H1 (cell line): ENCODE results near the gene CKS1B. TPM values are rescaled to one million over a fixed set of nuclear protein-coding genes. Genes with fewer than 3 reads are reported as not detected.

Experiments used
- CTCF ChIA-PET: fragments of 300-600 bp; sonication (Branson Sonifier 250); formaldehyde crosslinking; loops from one replicate; lab custom pipeline; 2021; ENCODE audit not compliant: partially characterized antibody; lab: Charles Lee
- POLR2A ChIA-PET: fragments of 300-600 bp; sonication (Branson Sonifier 250); formaldehyde crosslinking; loops from one replicate; lab custom pipeline; 2021; ENCODE audit warnings: inconsistent platforms; ENCODE audit not compliant: partially characterized antibody; lab: Charles Lee
- DNase-seq, 2 experiments: peaks; one replicate each; pipeline versions ENCODE4 v3.0.0 to v3.0.0-alpha.2; 2010 to 2022; ENCODE audit warnings: low spot score in 2 of 2, low read depth in 1 of 2, mixed read lengths in 1 of 2
- FAIRE-seq: peaks from 2 replicates; lab custom pipeline; 2011; peaks lifted over from hg19 to GRCh38; lab: Jason Lieb, UNC
- H2AFZ ChIP-seq: 2 replicates; pipeline ENCODE4 v1.8.1; 2012; ENCODE audit warnings: low read length, inconsistent platforms
- H2AK5ac ChIP-seq: 2 replicates; pipeline ENCODE4 v1.6.1; 2013; ENCODE audit warnings: low read depth, low read length
- H2BK120ac ChIP-seq: replicated peaks from 2 replicates; pipeline ENCODE3; 2013; ENCODE audit warnings: low read depth, low read length, inconsistent platforms
- H2BK12ac ChIP-seq: 2 replicates; pipeline ENCODE4 v1.6.1; 2013; ENCODE audit warnings: low read depth, low read length
- H2BK15ac ChIP-seq: 2 replicates; pipeline ENCODE4 v1.6.1; 2013; ENCODE audit warnings: low read length
- H2BK20ac ChIP-seq: 2 replicates; pipeline ENCODE4 v1.6.1; 2013; ENCODE audit warnings: low read length
- H2BK5ac ChIP-seq: 2 replicates; pipeline ENCODE4 v1.6.1; 2013; ENCODE audit warnings: low read depth, low read length
- H3K14ac ChIP-seq: 2 replicates; pipeline ENCODE4 v1.6.1; 2013; ENCODE audit warnings: inconsistent platforms; ENCODE audit not compliant: insufficient read length
- H3K18ac ChIP-seq: 2 replicates; pipeline ENCODE4 v1.6.1; 2013; ENCODE audit warnings: low read length; ENCODE audit errors: extremely low read depth
- H3K23ac ChIP-seq: 2 replicates; pipeline ENCODE4 v1.6.1; 2013; ENCODE audit warnings: inconsistent platforms; ENCODE audit not compliant: insufficient read length
- H3K23me2 ChIP-seq: 2 replicates; pipeline ENCODE4 v1.6.1; 2013; ENCODE audit warnings: low read depth, low read length
- H3K27ac ChIP-seq: 2 replicates; pipeline ENCODE4 v1.6.1; 2011; ENCODE audit warnings: low read depth, low read length, inconsistent platforms
- H3K27me3 ChIP-seq, 4 experiments: replicated peaks in 1 of 4; 1 replicate in 1 of 4; 2 replicates in 3 of 4; pipeline versions ENCODE4 v1.6.1 to v1.8.1; 2011 to 2013; ENCODE audit warnings: low read length in 3 of 4, mild to moderate bottlenecking in 3 of 4, inconsistent platforms in 2 of 4, mixed read lengths in 2 of 4, moderate library complexity in 1 of 4; ENCODE audit not compliant: control insufficient read depth in 3 of 4, insufficient read depth in 3 of 4; ENCODE audit errors: extremely low read depth in 1 of 4
- H3K36me3 ChIP-seq, 4 experiments: 2 replicates each; pipeline versions ENCODE4 v1.6.1 to v1.8.1; 2011 to 2013; ENCODE audit warnings: mild to moderate bottlenecking in 4 of 4, low read length in 3 of 4, moderate library complexity in 2 of 4, control low read depth in 1 of 4, inconsistent platforms in 1 of 4; ENCODE audit not compliant: insufficient read depth in 4 of 4, control insufficient read depth in 2 of 4
- H3K4ac ChIP-seq: replicated peaks from 2 replicates; pipeline ENCODE3; 2013; ENCODE audit warnings: low read length, low read depth, mixed read lengths, inconsistent platforms; ENCODE audit not compliant: insufficient read length
- H3K4me1 ChIP-seq, 4 experiments: replicated peaks in 1 of 4; 1 replicate in 1 of 4; 2 replicates in 3 of 4; pipeline versions ENCODE4 v1.6.1 to v1.8.1; 2011 to 2013; ENCODE audit warnings: low read length in 3 of 4, inconsistent platforms in 2 of 4, mixed read lengths in 1 of 4; ENCODE audit not compliant: insufficient read depth in 4 of 4, control insufficient read depth in 3 of 4
- H3K4me2 ChIP-seq, 2 experiments: 2 replicates each; pipeline versions ENCODE4 v1.6.1 to v1.8.1; 2011 to 2013; ENCODE audit warnings: low read depth in 2 of 2, low read length in 2 of 2, control low read depth in 1 of 2, inconsistent platforms in 1 of 2, mild to moderate bottlenecking in 1 of 2; ENCODE audit not compliant: insufficient read depth in 1 of 2
- H3K4me3 ChIP-seq, 4 experiments: fragments of 200-600, 300-600 bp in 1 of 4; sonication (generic), shearing (Covaris generic), sonication (Bioruptor Twin) in 1 of 4; 2 replicates each; pipeline versions ENCODE4 v1.5.1 to v1.8.1; 2011 to 2016; ENCODE audit warnings: low read length in 4 of 4, low read depth in 3 of 4, control low read depth in 2 of 4, inconsistent platforms in 2 of 4, mild to moderate bottlenecking in 2 of 4, mixed read lengths in 1 of 4, moderate library complexity in 1 of 4; ENCODE audit not compliant: insufficient read depth in 2 of 4; ENCODE audit errors: extremely low read depth in 1 of 4
- H3K56ac ChIP-seq: replicated peaks from 2 replicates; pipeline ENCODE3; 2013; ENCODE audit warnings: low read depth, mild to moderate bottlenecking, mixed read lengths, low read length, inconsistent platforms; ENCODE audit not compliant: insufficient read length
- H3K79me1 ChIP-seq: 2 replicates; pipeline ENCODE4 v1.6.1; 2013; ENCODE audit warnings: low read depth, low read length, control low read depth
- H3K79me2 ChIP-seq, 2 experiments: 2 replicates each; pipeline versions ENCODE4 v1.6.1 to v1.8.1; 2012 to 2013; ENCODE audit warnings: low read length in 2 of 2, mild to moderate bottlenecking in 2 of 2, inconsistent platforms in 1 of 2; ENCODE audit not compliant: insufficient read depth in 2 of 2, control insufficient read depth in 1 of 2
- H3K9ac ChIP-seq, 4 experiments: replicated peaks in 1 of 4; 1 replicate in 1 of 4; 2 replicates in 3 of 4; pipeline versions ENCODE4 v1.6.1 to v1.8.1; 2011 to 2013; ENCODE audit warnings: low read depth in 3 of 4, low read length in 3 of 4, control low read depth in 2 of 4, mild to moderate bottlenecking in 2 of 4, moderate library complexity in 2 of 4, inconsistent platforms in 1 of 4; ENCODE audit errors: extremely low read depth in 1 of 4
- H3K9me3 ChIP-seq, 2 experiments: 2 replicates each; pipeline versions ENCODE4 v1.6.1 to v1.8.1; 2012 to 2013; ENCODE audit warnings: mild to moderate bottlenecking in 2 of 2, moderate library complexity in 2 of 2, control low read depth in 1 of 2, inconsistent platforms in 1 of 2, low read depth in 1 of 2, low read length in 1 of 2, mixed read lengths in 1 of 2; ENCODE audit not compliant: insufficient read depth in 2 of 2
- H4K20me1 ChIP-seq, 2 experiments: replicated peaks in 1 of 2; 2 replicates each; pipeline versions ENCODE3 to v1.8.1; 2011 to 2013; ENCODE audit warnings: inconsistent platforms in 2 of 2, low read length in 2 of 2, mild to moderate bottlenecking in 1 of 2; ENCODE audit not compliant: insufficient read depth in 2 of 2, control insufficient read depth in 1 of 2
- H4K5ac ChIP-seq: 2 replicates; pipeline ENCODE4 v1.6.1; 2013; ENCODE audit warnings: low read length, low read depth, mixed read lengths, inconsistent platforms; ENCODE audit not compliant: insufficient read length
- H4K8ac ChIP-seq: 2 replicates; pipeline ENCODE4 v1.8.0; 2013; ENCODE audit warnings: mild to moderate bottlenecking, moderate library complexity, low read length, inconsistent platforms; ENCODE audit not compliant: insufficient read depth; ENCODE audit errors: extremely low read depth
- H4K91ac ChIP-seq: replicated peaks from 2 replicates; pipeline ENCODE3; 2013; ENCODE audit warnings: low read length, mixed read lengths, inconsistent platforms; ENCODE audit not compliant: insufficient read length
- CEBPB ChIP-seq: IDR thresholded peaks from 2 replicates; pipeline ENCODE4 v1.6.1; 2012; ENCODE audit warnings: low read depth, low read length
- FOSL1 ChIP-seq: IDR thresholded peaks from 2 replicates; pipeline ENCODE4 v1.6.1; 2011; ENCODE audit warnings: mild to moderate bottlenecking, low read depth, low read length, moderate library complexity; ENCODE audit not compliant: insufficient read depth
- GABPA ChIP-seq: IDR thresholded peaks from 2 replicates; pipeline ENCODE4 v1.6.1; 2011; ENCODE audit warnings: mild to moderate bottlenecking, low read length, moderate library complexity, borderline replicate concordance; ENCODE audit not compliant: insufficient read depth
- MAFK ChIP-seq: IDR thresholded peaks from 2 replicates; pipeline ENCODE4 v1.6.1; 2012; ENCODE audit warnings: low read depth, mild to moderate bottlenecking, improper control_type of control experiment, low read length
- PHF8 ChIP-seq: fragments of 200-600 bp; sonication (generic); conservative IDR thresholded peaks from 2 replicates; pipeline ENCODE4 v1.7.1; 2012; ENCODE audit warnings: low read depth, mild to moderate bottlenecking, inconsistent platforms, low read length, moderate library complexity
- POLR2AphosphoS5 ChIP-seq: IDR thresholded peaks from 2 replicates; pipeline ENCODE4 v1.6.1; 2011; ENCODE audit warnings: low read depth, low read length
- POU5F1 ChIP-seq: IDR thresholded peaks from 2 replicates; pipeline ENCODE4 v1.6.1; 2011; ENCODE audit warnings: low read depth, mild to moderate bottlenecking, low read length, moderate library complexity
- RBBP5 ChIP-seq: IDR thresholded peaks from 2 replicates; pipeline ENCODE4 v1.7.1; 2012; ENCODE audit warnings: low read depth, mild to moderate bottlenecking, inconsistent platforms, low read length, moderate library complexity, borderline replicate concordance
- RXRA ChIP-seq: IDR thresholded peaks from 2 replicates; pipeline ENCODE4 v1.6.1; 2011; ENCODE audit warnings: low read depth, mild to moderate bottlenecking, low read length, moderate library complexity; ENCODE audit not compliant: insufficient read depth
- SUZ12 ChIP-seq: fragments of 200-600 bp; sonication (generic); IDR thresholded peaks from 2 replicates; pipeline ENCODE4 v1.6.1; 2012; ENCODE audit warnings: mild to moderate bottlenecking, inconsistent platforms, low read length, moderate library complexity, mixed read lengths
- WGBS, 2 experiments: shearing (Covaris generic) in 1 of 2; methylation state at CpG; one replicate each; pipeline versions ENCODE4 v1.1.6 to v1.1.7; 2013 to 2015; ENCODE audit warnings: low lambda C conversion rate in 2 of 2, mixed read lengths in 2 of 2, inconsistent platforms in 1 of 2, low coverage in 1 of 2, missing lambda C conversion rate in 1 of 2; ENCODE audit not compliant: insufficient replicate concordance in 2 of 2, insufficient coverage in 1 of 2, insufficient read length in 1 of 2; ENCODE audit errors: extremely low coverage in 1 of 2, missing lambda C conversion rate in 1 of 2; 5-methylcytosine and 5-hydroxymethylcytosine counted together
- polyA plus RNA-seq, 7 experiments: library from polyadenylated mRNA; depleted of rRNA in 3 of 7; stranded (reverse) in 5 of 7; unstranded in 2 of 7; fragments of >200 nt in 5 of 7; fragments of 200-250 nt in 2 of 7; gene quantifications; 1 replicate in 5 of 7; 2 replicates in 1 of 7; 4 replicates in 1 of 7; pipeline versions ENCODE4 v1.2.1 to v1.2.3, GENCODE V29; 2011 to 2013; ENCODE audit warnings: missing spikeins in 2 of 7, mixed read lengths in 2 of 7
- total RNA-seq: library from RNA; stranded (reverse); fragmentation: NEBNext Ultra II Directional; extraction: Animal tissue kit (Norgen Biotek cat#: 25700); gene quantifications from 2 replicates; pipeline ENCODE4 v1.2.1, GENCODE V29; 2021

The CKS1B gene
- total and polyA plus RNA-seq, 2 of the 8 experiments (the other 6 are each of a cell fraction or from before 2014, with no cell fraction given), result 294 to 1,025 TPM

GRCh38 chr1:154961207-154962155 lies 13.0 kb upstream of the CKS1B start, which contains the start of gene PYGO2:
PYGO2 (minus strand) TSS chr1:154961782; CDS start chr1:154961576, 206 bp downstream.
- ChIA-PET CTCF (interaction anchor here (0.6 to 8.2 kb wide), 11 partner anchors 9 to 774 kb away, joined by 3 to 113 read pairs (median 4); partner anchors contain the start of genes ADAM15, LENEP and SHC1), POLR2A (interaction anchor here (0.9 to 18.6 kb wide), 11 partner anchors 9 to 393 kb away, joined by 3 to 662 read pairs (median 4); partner anchors contain the start of genes CHRNB2, CKS1B, FLAD1 and LENEP)
- H3K4me2 ChIP-seq, result peak within 1 kb of the TSS; percentile 67 to 81
- peak within 1 kb of the TSS; percentile 52 to 96 (median 94) for H3K9ac ChIP-seq
- peak within 1 kb of the TSS; percentile 99; the same call in 1 of the 2 replicates for H2BK15ac ChIP-seq
- peak within 1 kb of the TSS; percentile 99 for H4K91ac ChIP-seq
- peaks cover 4 to 11% (median 6%) of the 10 kb centered on the region in 4 experiments for H3K4me1 ChIP-seq
- no peak within 1 kb of the TSS for H3K14ac ChIP-seq
- peak within 1 kb of the TSS; percentile 98 for H2BK12ac ChIP-seq
- H3K18ac ChIP-seq, result peak within 1 kb of the TSS; percentile 97
- H2AK5ac ChIP-seq, result no peak within 1 kb of the TSS
- peak within 1 kb of the TSS; percentile 91 for H3K56ac ChIP-seq
- 2% methylated on average over 36 of the region's 93 CpGs; no CpG with 5 or more reads in 1 of the 2 experiments for WGBS, 2 experiments
- DNase-seq (peak in 1 of 2 experiments; percentile 91), FAIRE-seq (no peak)
- peaks cover 0 to 13% of the 10 kb centered on the region in 2 experiments; a peak in 3 of 4 replicates for H3K79me2 ChIP-seq
- no peaks in the 10 kb centered on the region; a peak in 1 of 7 replicates for H3K27me3 ChIP-seq
- peaks cover 16 to 37% (median 32%) of the 10 kb centered on the region in 4 experiments for H3K36me3 ChIP-seq
- H3K4ac ChIP-seq, result no peak within 1 kb of the TSS
- peak within 1 kb of the TSS; percentile 98 for H4K8ac ChIP-seq
- H3K27ac ChIP-seq, result peak within 1 kb of the TSS; percentile 99
- H2BK20ac ChIP-seq, result no peak within 1 kb of the TSS
- H2BK5ac ChIP-seq, result peak within 1 kb of the TSS; percentile 98
- peak within 1 kb of the TSS; percentile 97 for H4K5ac ChIP-seq
- H3K79me1 ChIP-seq, result peaks cover 4% of the 10 kb centered on the region
- no peaks in the 10 kb centered on the region for H3K9me3 ChIP-seq
- peak within 1 kb of the TSS; percentile 50 to 84 (median 54) for H3K4me3 ChIP-seq
- peaks cover under 1% of the 10 kb centered on the region for H3K23me2 ChIP-seq
- no peak within 1 kb of the TSS for H3K23ac ChIP-seq
- H2AFZ ChIP-seq, result no peak within 1 kb of the TSS
- peaks cover 1 to 8% of the 10 kb centered on the region in 2 experiments for H4K20me1 ChIP-seq
- H2BK120ac ChIP-seq, result no peak within 1 kb of the TSS
- peak; percentile 92 for TF ChIP-seq POLR2AphosphoS5
- TF ChIP-seq FOSL1, result no peak
- no peak for TF ChIP-seq RXRA
- no peak for TF ChIP-seq POU5F1
- peak; percentile 85 for TF ChIP-seq PHF8
- TF ChIP-seq SUZ12, result no peak
- no peak for TF ChIP-seq MAFK
- TF ChIP-seq CEBPB, result no peak
- peak; percentile 91; the same call in 1 of the 2 replicates for TF ChIP-seq RBBP5
- TF ChIP-seq GABPA, result peak; percentile 88
